ENCODE measurements around the gene RPS25.

RPS25 gene

GRCh38 chr11:119057000-119057769 is 39.0 kb upstream of the RPS25 start, which contains the start of gene HYOU1:
Gene HYOU1, minus strand, starts transcription at chr11:119057205. Its CDS starts 1,045 bp downstream, at chr11:119056160.
- TF ChIP-seq CTCF (IDR thresholded peaks at IDR 0.05) = peak; percentile 68
- Histone ChIP-seq H3K27me3 (no peaks in the 10 kb centered on the region), H3K4me3 (ENCODE audit: low read depth in 1 of 2, low read length in 1 of 2) (peak within 1 kb of the TSS; percentile 74 to 98)

GRCh38 chr11:119056421-119056999 is 38.4 kb upstream of the RPS25 start:
- Histone ChIP-seq H3K9me3 (no peaks in the 10 kb centered on the region), H3K27me3 (no peaks in the 10 kb centered on the region), H3K4me3 (ENCODE audit: low read depth in 1 of 2, low read length in 1 of 2) (peak overlapping the region; percentile 74 to 98), H3K36me3 (peaks cover 28% of the 10 kb centered on the region), H3K27ac (peak overlapping the region; percentile 91), H3K4me1 (ENCODE audit: control insufficient read depth in 1 of 2, insufficient read depth in 1 of 2, low read depth in 1 of 2, low read length in 1 of 2) (peaks cover 20% of the 10 kb centered on the region in 2 experiments)
- TF ChIP-seq CTCF (IDR thresholded peaks at IDR 0.05) = no peak

More at GRCh38 chr11:119057000-119057769, 39.0 kb upstream of the RPS25 start, which contains the start of gene HYOU1:
- Histone ChIP-seq H3K27ac (peak within 1 kb of the TSS; percentile 91), H3K4me1 (ENCODE audit: control insufficient read depth in 1 of 2, insufficient read depth in 1 of 2, low read depth in 1 of 2, low read length in 1 of 2) (peaks cover 20% of the 10 kb centered on the region in 2 experiments), H3K36me3 (peaks cover 22% of the 10 kb centered on the region), H3K9me3 (no peaks in the 10 kb centered on the region)

GRCh38 chr11:119055901-119056300 is 37.8 kb upstream of the RPS25 start:
- Histone ChIP-seq H3K27ac (peak overlapping the region; percentile 91), H3K36me3 (peaks cover 34% of the 10 kb centered on the region), H3K9me3 (no peaks in the 10 kb centered on the region), H3K27me3 (no peaks in the 10 kb centered on the region), H3K4me1 (ENCODE audit: control insufficient read depth in 1 of 2, insufficient read depth in 1 of 2, low read depth in 1 of 2, low read length in 1 of 2) (peaks cover 20% of the 10 kb centered on the region in 2 experiments), H3K4me3 (ENCODE audit: low read depth in 1 of 2, low read length in 1 of 2) (peak overlapping the region; percentile 74 to 98)
- TF ChIP-seq CTCF (IDR thresholded peaks at IDR 0.05) = no peak

GRCh38 chr11:119054418-119054817 is 36.3 kb upstream of the RPS25 start:
- H3K36me3 ChIP-seq = peaks cover 45% of the 10 kb centered on the region

More at GRCh38 chr11:119054418-119054817, 36.3 kb upstream of the RPS25 start:
- no peak for TF ChIP-seq CTCF (IDR thresholded peaks at IDR 0.05)
- Histone ChIP-seq H3K4me3 (ENCODE audit: low read depth in 1 of 2, low read length in 1 of 2) (no peak overlapping the region), H3K9me3 (no peaks in the 10 kb centered on the region), H3K27me3 (no peaks in the 10 kb centered on the region), H3K4me1 (ENCODE audit: control insufficient read depth in 1 of 2, insufficient read depth in 1 of 2, low read depth in 1 of 2, low read length in 1 of 2) (peaks cover 20% of the 10 kb centered on the region in 2 experiments), H3K27ac (no peak overlapping the region)
